ENCODE measurements around the gene MAPKAP1.

DNA sequence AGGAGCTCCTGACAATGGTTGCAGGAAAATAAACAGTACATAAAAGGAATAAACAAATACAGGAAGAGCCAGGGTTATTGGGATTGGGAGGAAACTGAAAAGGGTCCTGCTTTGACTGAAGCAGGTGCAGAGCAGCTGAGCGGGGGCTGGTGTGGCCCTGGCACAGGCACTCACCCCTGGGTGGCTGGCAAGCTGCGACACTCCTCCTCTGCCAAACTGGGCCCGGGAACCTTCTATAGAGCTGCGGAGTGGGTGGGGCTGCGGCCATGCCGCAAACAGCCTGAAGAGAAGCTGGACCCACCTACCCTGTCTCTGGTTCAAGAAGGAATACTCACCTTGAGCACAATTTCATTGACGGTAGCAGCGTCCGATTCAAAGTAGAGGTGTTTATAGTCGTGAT is 262.8 kb downstream of the MAPKAP1 start:
- TF ChIP-seq ARNTL (CRISPR knock-in tag; IDR thresholded peaks at IDR 0.05; ENCODE audit: borderline replicate concordance, low read depth) (no peak), PPARA (CRISPR knock-in tag; IDR thresholded peaks at IDR 0.05; ENCODE audit: borderline replicate concordance) (no peak), GLIS3 (CRISPR knock-in tag; IDR thresholded peaks at IDR 0.05) (no peak)
- TF ChIP-seq, protein P1, sequence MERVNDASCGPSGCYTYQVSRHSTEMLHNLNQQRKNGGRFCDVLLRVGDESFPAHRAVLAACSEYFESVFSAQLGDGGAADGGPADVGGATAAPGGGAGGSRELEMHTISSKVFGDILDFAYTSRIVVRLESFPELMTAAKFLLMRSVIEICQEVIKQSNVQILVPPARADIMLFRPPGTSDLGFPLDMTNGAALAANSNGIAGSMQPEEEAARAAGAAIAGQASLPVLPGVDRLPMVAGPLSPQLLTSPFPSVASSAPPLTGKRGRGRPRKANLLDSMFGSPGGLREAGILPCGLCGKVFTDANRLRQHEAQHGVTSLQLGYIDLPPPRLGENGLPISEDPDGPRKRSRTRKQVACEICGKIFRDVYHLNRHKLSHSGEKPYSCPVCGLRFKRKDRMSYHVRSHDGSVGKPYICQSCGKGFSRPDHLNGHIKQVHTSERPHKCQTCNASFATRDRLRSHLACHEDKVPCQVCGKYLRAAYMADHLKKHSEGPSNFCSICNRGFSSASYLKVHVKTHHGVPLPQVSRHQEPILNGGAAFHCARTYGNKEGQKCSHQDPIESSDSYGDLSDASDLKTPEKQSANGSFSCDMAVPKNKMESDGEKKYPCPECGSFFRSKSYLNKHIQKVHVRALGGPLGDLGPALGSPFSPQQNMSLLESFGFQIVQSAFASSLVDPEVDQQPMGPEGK (CRISPR knock-in tag; IDR thresholded peaks at IDR 0.05; ENCODE audit: borderline replicate concordance) = no peak
